HG03565 (cell line): ENCODE results near the gene TRPC4.
"Not testable (repeated sequence)": the region's sequence is repeated elsewhere in the genome, so short reads cannot be mapped to it uniquely, and the experiment has no call there.

Experiments
- ATAC-seq: cut with Tn5 transposase; IDR thresholded peaks from one replicate; pipeline ENCODE4 v1.9.1; 2021; ENCODE audit warnings: mild to moderate bottlenecking, moderate library complexity; ENCODE audit not compliant: unreplicated experiment

TRPC4 gene

DNA sequence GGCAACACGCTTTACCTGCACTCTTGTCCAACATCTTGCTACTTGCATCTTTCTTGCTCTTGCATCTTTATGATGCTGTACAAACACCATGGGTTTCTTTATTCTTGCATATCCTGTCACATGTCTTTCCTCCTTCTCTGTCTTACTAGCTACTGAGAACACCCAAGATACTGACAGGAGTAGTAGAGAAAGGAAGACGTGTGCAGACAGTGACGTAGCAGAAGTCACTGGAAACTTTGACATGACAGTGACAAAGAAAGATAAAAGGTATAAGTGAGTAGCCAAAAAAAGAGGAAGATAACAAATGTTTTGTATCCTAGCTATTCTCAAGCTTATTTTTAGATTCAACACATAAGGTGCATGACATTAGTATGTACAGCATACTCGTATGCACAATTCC is 34.2 kb downstream of the TRPC4 start:
- no peak for ATAC-seq

DNA sequence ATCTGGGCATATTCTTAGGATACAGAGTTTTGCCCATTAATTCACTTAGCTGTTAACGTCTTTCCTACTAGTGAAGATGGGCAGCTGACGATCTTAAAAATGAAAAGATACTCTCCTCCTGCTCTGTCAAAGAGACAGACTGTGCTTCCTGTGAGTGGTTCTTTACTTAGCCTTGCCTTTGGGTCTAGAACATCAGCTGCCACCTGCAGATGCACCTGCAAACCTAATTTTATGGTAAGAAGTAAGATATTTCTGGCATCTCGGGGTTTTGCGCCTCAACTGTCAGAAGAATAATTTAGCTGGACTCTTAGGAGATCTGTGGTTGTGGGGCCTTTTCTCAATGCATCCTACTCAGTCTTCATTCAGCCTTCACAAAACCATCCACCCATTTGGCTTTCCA is 36.2 kb downstream of the TRPC4 start:
- no peak for ATAC-seq

DNA sequence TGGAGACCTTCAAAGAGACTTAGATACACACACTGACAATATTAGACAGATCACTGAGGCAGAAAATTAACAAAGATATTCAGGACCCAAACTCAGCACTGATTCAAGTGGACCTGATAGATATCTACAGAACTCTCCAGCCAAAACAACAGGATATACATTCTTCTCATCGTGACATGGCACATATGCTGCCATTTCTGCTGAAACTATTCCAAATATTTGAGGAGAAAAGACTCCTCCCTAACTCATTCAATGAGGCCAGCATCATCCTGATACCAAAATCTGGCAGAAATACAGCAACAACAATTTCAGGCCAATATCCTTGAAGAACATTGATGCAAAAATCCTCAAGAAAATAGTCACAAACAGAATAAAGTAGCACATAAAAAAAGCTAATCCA is 53.3 kb downstream of the TRPC4 start:
- no peak for ATAC-seq

DNA sequence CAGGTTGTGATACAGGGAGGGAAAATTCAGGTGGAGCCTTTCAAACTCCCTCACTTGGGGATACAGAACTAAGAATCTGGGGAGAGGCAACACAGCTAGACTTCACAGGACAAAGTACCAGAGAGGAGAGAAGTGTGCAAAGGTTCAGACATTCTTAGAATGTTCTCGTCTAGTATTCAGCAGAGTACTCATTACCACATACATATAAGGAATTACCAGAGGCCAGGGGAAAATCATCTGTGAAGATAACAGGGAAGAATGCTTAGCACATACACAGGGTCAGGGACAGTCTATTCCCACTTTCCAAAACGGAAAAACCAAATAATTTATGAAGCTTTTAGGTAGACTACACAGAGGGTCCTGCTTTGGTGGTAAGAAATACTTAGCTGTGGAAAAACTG is 58.1 kb downstream of the TRPC4 start:
- ATAC-seq, result no peak

DNA sequence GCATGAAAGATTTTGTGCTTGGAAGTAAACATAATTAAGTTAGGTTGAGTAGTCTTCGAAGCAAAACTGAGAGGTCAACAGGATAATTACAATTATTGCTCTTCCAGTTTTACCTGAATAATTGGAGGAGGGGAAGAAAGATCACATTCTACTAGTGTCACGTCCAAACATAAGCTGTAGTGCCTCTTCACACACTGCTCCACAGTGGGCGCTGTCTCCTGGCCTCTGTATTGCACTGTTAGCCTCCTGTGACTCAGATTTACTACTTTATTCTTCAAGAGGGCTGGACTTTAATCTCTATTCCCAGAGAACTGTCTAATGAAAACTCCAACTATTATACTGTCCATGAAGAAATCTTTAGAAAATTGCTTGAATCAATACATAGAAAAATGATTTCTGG is 62.9 kb downstream of the TRPC4 start:
- no peak for ATAC-seq

DNA sequence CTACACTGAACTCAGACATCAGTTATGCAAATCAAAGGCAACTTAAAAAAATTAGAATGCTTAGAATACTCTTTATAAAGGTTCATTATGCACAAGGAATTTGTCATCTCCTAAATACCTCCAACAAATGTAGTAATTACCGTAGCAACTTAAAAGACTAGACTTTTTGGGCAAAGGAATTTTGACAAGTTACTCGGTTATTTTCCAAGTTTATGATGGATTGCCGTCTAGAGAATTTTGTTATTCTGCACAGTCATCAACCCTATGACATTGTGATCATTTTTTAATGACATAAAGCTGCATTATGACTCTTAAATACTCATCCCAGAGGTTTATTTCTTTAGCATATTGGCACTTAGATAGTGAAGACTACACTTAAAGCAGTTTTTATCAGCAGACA is 71.9 kb downstream of the TRPC4 start:
- no peak for ATAC-seq

DNA sequence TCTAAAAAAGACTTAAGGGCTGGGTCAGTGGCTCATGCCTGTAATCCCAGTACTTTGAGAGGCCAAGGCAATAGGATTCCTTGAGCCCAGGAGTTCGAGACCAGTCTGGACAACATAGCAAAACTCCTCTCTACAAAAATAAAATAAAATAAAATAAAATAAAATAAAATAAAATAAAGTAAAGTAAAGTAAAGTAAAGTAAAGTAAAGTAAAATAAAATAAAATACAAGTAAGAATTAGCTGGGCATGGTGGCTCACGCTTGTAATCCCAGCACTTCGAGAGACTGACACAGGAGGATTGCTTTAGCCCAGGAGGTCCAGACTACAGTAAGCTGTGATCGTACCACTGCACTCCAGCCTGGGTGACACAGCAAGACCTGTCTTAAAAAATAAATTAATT is 72.8 kb downstream of the TRPC4 start:
- not testable (repeated sequence) for ATAC-seq

DNA sequence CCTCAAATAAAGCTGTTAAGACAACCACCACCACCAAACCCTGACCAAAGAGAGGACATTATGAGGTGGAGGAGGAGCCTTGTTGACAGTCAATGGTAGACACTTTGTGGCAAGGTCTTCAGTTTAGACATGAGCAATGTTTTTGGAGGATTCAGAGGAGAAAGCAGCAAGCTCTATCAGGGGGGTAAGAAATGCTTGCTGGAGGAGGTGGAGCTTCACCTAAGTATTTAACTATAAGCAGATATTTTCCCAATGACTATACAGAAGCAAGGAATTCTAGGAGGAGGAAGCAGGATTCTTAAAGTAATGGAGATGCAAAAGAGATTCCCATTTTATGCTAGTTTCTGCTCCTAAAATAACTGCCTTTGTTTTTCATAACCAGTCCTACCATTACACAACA is 74.2 kb downstream of the TRPC4 start:
- ATAC-seq, result no peak

DNA sequence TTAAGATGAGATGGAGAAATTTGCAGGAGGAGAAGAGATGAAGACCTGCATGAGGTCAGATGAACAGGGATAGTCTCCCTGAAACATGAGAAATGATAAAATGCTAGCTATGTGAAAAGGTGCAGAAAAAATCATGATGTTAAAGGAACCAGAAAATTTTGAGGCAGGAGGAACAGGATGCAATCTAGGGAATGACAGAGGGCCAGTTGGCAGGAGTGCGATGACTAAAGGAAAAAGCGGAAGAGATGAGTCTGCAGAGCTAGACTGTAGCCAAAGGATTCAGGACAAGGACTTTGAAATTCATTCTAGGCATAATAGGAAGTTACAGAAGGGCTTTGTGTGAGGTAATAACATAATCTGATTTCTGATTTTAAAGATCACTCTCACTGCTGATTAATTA is 77.9 kb downstream of the TRPC4 start:
- no peak for ATAC-seq

DNA sequence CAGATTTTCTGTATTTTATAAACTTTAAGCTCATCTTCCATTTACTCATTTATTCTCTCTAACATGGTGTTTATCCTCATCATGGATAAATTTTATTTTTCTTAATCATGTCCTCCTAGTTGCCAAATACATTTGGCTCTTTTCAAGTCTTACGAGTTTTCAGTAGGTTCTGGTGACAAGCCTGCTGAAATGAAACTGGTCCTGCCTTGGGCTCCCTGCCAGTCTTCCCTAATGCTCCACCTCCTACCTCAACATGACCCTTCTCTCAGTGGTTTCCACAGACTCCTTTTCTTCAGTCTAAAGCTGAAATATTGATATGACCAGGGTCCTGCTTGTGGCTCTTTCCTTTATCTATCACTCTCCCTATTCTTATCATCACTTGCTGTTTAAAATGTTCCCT is 81.2 kb downstream of the TRPC4 start:
- ATAC-seq, result no peak

DNA sequence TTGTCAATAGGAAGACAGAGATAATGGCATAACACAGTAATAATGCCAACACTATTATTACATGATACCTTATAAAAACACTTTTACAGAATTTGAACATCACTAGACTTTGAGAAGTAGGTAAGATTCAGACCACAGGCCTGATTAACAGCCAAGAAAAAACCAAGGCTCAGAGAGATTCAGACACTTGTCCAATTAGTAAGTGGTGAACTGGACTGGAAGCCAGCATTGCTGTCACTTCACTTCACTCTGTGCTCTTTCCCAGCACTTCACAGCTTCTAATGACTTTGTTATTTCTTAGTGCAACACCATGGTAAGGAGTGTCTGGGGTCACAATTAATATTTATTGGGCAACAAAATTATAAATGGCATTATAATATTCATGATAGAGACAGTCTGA is 91.9 kb downstream of the TRPC4 start:
- ATAC-seq, result no peak

DNA sequence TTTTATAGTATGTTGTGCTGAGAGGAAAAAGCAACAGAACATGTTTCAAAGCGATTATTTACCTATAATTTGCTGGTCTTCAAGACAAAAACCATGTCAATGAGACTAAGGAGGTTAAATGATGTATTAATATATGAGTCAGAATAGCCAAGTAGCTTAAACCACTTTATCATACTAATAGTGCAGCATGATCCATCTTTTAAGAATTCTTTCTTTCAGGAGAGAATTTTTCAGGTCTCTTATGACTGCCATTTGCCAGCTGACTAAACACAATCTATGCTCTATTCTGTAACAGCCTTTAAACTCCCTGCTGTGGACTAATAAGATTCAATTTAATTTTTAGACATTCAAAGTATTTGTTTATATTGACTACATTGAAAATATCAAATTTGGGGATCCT is 93.7 kb downstream of the TRPC4 start:
- ATAC-seq, result no peak

DNA sequence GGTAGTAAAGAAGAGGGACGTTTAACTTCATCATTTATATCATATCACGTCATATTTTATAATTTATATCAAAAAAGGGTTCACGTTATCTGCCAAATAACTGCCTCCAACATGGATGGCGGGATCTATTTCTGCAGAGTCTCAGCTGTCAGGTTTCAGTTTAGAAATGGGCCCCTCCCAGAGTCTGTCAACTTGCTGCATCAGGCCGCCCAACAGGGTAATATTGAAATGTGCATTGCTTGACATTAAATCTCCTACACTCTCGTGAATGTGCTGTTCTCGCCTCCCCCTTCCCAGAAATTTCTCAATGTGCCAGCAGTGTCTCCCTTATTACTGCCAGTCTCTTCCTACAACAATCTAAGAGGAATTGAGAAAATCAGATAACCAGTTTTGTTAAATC is 96.9 kb downstream of the TRPC4 start:
- ATAC-seq, result no peak

DNA sequence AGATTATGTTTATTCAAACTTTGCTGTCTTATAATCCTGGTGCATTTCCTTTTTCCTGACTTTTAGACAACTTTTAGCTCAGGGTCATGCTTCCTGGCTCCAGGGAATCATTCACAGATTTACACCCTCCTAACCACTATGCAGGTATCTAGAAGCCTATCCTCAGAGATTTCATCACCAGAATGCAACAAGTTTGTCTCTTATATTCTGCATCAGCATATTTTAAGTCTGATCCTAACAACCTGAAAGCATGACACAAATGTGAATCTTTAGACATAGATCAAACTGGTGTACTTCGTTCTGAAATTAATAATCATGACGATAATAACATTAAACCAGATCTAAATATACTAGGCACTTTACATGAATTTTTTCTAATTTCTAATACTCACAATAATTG is 100.0 kb downstream of the TRPC4 start:
- ATAC-seq, result no peak

DNA sequence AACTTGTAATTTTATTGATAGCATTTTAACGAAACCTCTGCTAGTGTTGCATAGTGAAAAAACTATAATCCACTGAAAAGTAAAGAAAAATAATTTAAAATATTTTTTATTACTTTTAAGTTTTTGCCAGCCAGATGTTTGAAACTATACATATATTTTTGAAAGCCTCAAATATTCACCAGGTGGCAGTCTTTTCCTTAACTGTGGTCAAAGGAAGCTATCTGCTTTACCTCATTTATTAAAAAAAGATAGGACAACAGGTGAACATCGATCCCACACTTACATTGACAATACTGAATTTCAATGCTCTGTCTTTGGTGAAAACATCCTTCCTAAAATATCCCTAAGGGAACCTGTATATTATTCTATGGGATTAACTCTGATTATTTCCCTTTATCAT is 100.5 kb downstream of the TRPC4 start:
- ATAC-seq, result no peak

DNA sequence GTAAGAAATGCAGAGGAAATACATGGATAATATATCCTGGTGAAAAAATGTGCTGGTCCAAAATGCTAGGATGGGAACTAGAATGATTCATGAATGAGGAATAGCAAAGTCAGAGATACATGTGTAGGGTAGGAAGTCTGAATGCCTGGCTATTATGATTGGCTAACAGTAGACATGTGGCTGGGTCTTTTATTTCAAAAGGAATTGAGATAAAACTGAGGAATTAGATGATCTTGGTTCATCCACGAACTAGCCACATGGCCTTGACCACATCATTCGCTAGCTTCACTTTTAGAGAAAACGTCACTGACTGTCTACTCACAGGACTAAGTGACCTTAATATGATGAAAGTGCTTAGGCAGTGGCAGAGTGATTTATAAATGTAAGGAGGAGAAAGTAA is 103.1 kb downstream of the TRPC4 start:
- ATAC-seq, result no peak

DNA sequence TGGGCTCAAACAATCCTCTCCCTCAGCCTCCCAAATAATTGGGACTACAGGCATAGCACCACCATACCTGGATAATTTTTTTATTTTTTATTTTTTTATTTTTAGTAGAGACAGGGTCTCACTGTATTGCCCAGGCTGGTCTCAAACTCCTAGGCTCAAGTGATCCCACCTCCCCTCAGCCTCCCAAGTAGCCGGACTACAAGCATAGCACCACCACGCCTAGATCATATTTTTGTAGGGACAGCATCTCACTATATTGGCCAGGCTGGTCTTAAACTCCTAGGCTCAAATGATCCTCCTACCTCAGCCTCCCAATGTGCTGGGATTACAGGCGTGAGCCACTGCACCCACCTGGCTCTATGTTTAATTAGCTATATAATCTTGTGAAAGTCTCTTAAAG is 114.2 kb downstream of the TRPC4 start:
- ATAC-seq, result no peak

DNA sequence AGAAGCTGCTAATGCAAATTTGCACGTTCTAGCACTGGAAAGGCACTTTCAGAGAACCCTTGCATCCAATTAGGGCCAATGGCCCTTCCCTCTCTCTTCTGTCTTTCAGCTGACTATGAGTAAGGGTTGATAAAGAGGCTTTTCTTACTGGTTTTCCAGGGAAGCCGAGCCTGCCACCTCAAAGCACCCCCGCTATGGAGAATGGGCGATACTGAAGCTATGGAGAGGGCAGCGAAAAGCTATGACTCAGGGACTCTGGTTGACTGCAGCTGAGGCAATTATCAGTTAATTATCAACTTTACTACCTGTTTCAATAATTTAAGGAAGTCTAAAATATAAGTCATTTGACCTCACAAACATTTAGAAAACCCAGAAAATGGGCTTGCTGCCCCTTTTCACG is 115.8 kb downstream of the TRPC4 start:
- no peak for ATAC-seq

DNA sequence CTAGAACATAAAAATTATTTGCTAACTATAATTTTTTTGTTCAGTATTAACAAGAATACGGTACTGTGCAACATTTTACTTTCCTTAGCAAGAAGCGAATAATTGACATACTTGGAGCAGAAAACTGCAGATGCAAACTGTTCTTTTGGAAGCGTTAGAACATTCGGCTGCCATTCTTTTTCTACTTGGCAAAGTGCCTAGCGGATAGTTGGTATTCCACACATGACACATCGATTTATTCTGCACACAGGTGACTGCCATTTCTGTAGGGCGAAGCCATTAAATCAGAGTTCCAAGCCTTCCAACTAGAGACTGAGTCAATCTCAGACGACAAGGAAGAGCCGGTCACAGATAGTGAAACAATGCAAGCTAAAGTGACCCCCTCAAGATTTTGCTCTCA is 117.4 kb downstream of the TRPC4 start:
- no peak for ATAC-seq

DNA sequence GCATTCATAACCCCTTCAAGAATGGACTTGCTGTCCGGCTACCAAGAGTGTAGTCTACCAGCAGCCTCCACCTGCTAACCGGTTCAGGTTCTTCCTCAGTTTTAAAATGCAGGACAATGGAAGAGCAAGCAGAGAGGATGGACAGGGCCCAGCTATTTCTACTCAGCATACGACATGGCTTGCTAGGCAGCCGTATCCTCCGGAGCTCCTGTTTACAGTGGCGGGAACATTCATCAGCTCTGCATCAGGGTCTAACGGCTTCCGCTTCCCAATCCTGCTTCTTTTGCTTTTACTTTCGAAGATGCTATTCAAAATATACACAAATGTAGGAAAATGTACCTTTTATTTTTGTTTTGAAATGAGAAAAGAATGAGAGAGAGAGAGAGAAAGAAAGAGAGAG is 118.5 kb downstream of the TRPC4 start:
- ATAC-seq, result no peak

DNA sequence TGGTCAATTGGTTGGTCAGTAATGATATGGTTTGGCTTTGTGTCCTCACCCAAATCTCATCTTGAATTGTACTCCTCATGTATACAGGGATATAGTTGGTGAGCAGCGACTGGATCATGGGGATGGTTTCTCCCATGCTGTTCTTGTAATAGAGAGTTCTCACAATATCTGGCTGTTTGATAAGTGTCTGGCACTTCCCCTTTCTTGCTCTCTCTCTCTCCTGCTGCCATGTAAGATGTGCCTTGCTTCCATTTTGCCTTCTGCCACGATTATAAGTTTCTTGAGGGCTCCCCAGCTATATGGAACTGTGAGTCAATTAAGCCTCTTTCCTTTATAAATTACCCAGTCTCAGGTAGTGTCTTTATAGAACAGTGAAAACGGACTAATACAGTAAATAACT is 120.7 kb downstream of the TRPC4 start:
- no peak for ATAC-seq

DNA sequence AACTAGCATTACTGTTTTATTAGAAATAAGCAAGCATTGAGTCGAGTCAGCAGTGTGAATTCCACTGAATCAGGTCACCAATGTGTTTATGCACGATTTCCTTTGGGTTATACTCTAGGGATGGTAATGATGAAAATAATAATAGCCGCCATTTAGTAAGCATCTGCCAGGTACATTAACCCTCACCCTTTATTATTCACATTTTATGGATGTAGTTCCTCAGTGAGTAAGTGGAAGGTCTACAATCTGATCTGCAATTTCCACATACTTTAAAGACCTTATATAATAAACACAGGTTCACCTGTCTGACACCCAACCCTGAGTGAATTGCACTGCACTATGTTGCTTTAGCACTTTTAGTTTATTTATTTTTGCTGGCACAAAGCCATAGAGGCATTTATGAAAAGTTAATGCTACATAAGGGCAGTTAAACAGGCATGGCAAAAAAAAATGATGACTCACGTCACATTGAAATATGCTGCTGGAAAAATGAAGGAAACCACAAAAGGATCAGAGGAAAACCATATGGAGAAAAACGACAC is 122.4 kb downstream of the TRPC4 start:
- no peak for ATAC-seq

DNA sequence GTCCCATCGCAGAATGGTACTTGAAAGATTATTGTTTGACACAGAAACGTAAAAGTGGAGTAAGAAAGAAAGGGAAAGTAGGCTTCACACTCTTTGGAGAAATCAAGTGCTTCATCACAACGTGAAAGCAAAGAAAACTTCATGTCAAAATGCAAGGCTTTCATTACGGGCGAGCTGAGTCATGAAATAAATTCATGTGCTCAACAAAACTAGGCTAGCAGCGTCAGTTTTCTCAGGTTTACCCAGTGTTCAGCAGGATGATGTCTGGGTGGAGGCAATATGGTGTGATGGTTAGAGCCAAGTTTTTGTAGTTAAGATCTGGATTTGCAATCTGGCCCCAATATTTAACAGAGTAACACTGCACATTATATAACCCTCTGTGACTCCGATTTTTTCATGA is 128.0 kb downstream of the TRPC4 start:
- ATAC-seq, result no peak

DNA sequence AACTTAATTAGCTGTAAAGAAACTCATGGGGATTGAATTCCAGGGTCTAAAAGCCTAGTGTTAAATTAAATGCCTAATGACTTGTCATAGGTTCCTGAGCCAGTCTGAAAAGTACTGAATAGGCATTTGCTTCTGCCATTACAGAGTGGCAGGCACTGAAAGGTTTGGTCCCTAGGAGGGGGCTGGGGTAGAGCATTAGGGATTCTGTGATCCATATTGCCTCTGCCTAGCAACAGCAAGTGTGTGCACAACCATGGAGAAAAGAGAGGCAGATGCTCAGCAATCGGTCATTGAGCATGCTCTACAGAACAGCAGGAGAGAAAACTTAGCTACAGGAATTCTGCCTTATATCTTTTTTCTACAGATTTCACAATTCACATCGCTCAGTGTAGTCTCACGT is 133.5 kb downstream of the TRPC4 start:
- ATAC-seq, result no peak
